Panc1 (cell line): ENCODE measurements around the gene MYMK.

Experiments used
- CTCF ChIP-seq: fragments of 450-650 bp; IDR thresholded peaks from 2 replicates; pipeline ENCODE4 v1.5.1; 2017; ENCODE audit warnings: mild to moderate bottlenecking
- POLR2AphosphoS5 ChIP-seq: IDR thresholded peaks from 2 replicates; pipeline ENCODE4 v1.6.1; 2012; ENCODE audit warnings: mild to moderate bottlenecking, low read depth, low read length, moderate library complexity
- REST ChIP-seq, 2 experiments: IDR thresholded peaks; 2 replicates each; pipeline ENCODE4 v1.6.1; 2011 to 2012; ENCODE audit warnings: low read depth in 2 of 2, control low read depth in 1 of 2, low read length in 1 of 2, mild to moderate bottlenecking in 1 of 2, moderate library complexity in 1 of 2; ENCODE audit not compliant: insufficient read depth in 1 of 2
- SIN3A ChIP-seq: IDR thresholded peaks from 2 replicates; pipeline ENCODE4 v1.6.1; 2012; ENCODE audit warnings: low read depth, mild to moderate bottlenecking, low read length, moderate library complexity, borderline replicate concordance; ENCODE audit not compliant: insufficient read depth
- TCF7L2 ChIP-seq: IDR thresholded peaks from 2 replicates; pipeline ENCODE4 v1.6.1; 2011; ENCODE audit warnings: mild to moderate bottlenecking, low read depth, low read length, inconsistent platforms

GRCh38 chr9:133521122-133522072 is 3.4 kb downstream of the MYMK start:
- TF ChIP-seq CTCF (no peak), SIN3A (no peak), POLR2AphosphoS5 (no peak), REST (IDR thresholded peaks at IDR 0.05; ENCODE audit: insufficient read depth in 1 of 2, low read depth in 2 of 2, low read length in 1 of 2) (no peak), TCF7L2 (no peak)
